ENCODE results near the gene SHROOM3. TPM values are rescaled to one million over a fixed set of nuclear protein-coding genes. Genes with fewer than 3 reads are reported as not detected.

Gene SHROOM3
- total RNA-seq, 1 donor from 2014 or later = 16.2 TPM

DNA sequence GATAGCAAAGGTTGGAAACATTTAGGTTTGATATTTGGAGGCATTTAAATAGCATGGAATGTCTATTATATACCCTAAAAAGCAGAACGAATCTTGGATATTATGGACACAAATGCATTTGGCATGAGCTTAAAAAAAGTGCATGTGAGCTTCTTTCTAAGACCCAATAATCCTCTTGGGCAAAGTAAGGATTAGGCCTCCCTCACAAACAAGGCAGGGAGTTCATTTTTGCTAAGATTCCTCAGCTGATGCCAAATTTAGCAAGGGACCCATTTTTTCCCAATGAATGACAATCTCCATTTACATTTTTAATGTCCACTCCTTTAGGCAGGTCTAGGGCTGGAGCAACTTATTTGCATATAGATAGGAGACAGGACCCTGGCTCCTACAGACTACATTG, 263.1 kb downstream of the SHROOM3 start:
- H3K9me3 ChIP-seq (replicated peaks) = no peaks in the 10 kb centered on the region
- intact Hi-C loops (cut with micrococcal nuclease) = no loop called here
- no peak overlapping the region for H3K27ac ChIP-seq (replicated peaks)
- TF ChIP-seq, protein P1, sequence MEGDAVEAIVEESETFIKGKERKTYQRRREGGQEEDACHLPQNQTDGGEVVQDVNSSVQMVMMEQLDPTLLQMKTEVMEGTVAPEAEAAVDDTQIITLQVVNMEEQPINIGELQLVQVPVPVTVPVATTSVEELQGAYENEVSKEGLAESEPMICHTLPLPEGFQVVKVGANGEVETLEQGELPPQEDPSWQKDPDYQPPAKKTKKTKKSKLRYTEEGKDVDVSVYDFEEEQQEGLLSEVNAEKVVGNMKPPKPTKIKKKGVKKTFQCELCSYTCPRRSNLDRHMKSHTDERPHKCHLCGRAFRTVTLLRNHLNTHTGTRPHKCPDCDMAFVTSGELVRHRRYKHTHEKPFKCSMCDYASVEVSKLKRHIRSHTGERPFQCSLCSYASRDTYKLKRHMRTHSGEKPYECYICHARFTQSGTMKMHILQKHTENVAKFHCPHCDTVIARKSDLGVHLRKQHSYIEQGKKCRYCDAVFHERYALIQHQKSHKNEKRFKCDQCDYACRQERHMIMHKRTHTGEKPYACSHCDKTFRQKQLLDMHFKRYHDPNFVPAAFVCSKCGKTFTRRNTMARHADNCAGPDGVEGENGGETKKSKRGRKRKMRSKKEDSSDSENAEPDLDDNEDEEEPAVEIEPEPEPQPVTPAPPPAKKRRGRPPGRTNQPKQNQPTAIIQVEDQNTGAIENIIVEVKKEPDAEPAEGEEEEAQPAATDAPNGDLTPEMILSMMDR (IDR thresholded peaks at IDR 0.05; ENCODE audit: borderline replicate concordance) = no peak
- no peak for DNase-seq
- peaks cover 6% of the 10 kb centered on the region for H3K27me3 ChIP-seq (ENCODE audit: low read depth)
- no peak overlapping the region for H3K4me3 ChIP-seq
- peaks cover 17% of the 10 kb centered on the region for H3K4me1 ChIP-seq
- no peaks in the 10 kb centered on the region for H3K36me3 ChIP-seq

DNA sequence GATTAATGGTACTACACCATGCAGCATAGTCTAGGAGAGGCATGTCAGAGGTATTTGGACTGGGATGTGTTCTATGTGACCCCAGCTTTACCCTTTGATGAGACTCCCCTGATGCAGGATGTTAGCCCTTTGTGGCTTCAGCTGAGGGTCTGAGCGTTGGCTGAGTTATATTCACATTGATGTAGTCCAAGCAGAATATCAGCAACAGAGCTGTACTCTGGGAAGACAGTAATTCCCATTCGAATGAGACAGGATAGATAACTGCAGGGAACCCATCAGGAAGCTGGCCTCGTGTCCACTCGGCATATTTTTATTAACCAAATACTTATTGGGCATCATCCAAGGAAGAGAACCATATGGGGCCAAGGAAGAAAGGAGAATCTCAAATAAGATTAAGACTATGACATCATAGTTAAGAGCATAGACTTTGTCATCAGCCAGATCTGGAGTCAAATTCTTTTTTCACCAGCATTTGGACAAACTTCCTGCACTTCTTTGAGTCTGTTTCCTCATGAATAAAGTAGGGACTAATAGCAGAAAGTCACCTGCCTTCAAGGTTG, 264.8 kb downstream of the SHROOM3 start:
- intact Hi-C loops (cut with micrococcal nuclease) = no loop called here
- Histone ChIP-seq H3K27me3 (ENCODE audit: low read depth) (peaks cover 6% of the 10 kb centered on the region), H3K36me3 (no peaks in the 10 kb centered on the region), H3K4me1 (peaks cover 26% of the 10 kb centered on the region), H3K27ac (replicated peaks) (no peak overlapping the region), H3K9me3 (replicated peaks) (no peaks in the 10 kb centered on the region), H3K4me3 (no peak overlapping the region)
- TF ChIP-seq, protein P1 (IDR thresholded peaks at IDR 0.05; ENCODE audit: borderline replicate concordance) = no peak
- DNase-seq = no peak

DNA sequence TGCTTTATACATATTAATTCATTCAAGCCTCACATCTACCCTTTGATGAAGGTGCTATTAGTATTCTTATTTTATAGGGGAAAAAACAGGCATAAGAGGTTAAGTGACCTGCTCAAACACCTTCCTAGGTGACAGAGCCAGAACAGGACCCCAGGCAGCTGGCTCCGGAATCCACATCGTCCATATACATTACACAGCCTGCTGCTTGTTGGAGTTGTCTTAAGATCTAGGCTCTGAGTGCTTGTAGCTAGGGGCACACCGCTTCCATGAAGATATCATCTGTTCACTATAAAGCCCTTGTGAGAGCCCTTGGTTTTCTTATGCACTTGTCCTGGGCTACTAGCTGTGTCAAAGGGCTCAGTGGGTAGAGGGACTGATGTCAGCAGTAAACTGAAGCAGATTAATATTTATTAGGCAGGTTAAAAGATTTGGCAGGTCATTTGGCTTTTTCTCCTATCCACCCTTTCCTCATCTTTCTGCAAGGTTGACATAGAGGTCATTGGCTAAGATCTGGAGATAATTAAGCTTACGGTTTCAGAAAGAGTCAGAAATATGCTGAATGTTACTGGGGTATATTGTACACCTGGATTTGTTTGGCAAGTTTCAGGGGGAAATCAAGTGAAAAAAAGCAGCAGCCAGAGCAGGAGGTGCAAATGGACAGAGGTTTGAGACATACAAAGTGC, 267.6 kb downstream of the SHROOM3 start:
- Histone ChIP-seq H3K27ac (replicated peaks) (no peak overlapping the region), H3K4me3 (no peak overlapping the region), H3K27me3 (ENCODE audit: low read depth) (no peaks in the 10 kb centered on the region), H3K4me1 (peaks cover 28% of the 10 kb centered on the region), H3K36me3 (no peaks in the 10 kb centered on the region), H3K9me3 (replicated peaks) (no peaks in the 10 kb centered on the region)
- TF ChIP-seq, protein P1 (IDR thresholded peaks at IDR 0.05; ENCODE audit: borderline replicate concordance) = no peak
- intact Hi-C loops (cut with micrococcal nuclease) = no loop called here
- DNase-seq = no peak

DNA sequence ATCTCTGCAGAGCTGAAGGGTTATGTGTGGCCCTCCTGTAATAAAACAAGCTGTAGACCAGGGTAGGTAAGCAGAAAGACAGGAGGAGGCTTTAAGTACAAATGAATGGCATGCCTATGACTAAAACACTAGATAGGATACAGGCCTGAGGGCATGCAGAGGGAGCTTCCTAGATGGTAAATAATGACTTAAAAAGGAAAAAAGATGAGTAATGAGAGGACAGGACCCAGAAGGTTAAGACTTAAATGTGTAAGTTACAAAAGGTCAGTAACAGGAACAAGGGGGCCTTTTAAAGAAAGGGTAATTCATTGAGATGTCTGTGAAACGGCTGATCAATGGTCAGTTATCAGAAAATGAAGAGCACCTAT, 268.1 kb downstream of the SHROOM3 start:
- intact Hi-C loops (cut with micrococcal nuclease) = no loop called here

DNA sequence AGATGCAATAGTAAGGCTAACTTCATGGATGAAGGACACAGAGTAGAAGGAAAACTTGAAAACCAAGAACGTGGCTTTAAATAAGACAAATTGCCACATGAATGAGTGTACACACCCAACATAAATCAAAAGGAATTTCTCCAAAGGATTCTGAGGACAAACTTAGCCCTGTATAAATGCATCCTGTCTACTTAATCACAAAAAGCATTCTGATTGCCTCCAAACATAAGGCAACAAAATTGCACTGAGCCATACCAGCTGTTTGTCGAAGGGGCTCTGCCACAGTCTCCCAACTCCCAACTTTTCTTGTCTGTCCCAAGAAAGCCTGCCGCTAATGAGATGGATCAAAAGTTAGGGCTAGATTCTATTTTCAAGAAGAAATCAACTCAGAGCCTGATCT, 268.6 kb downstream of the SHROOM3 start:
- TF ChIP-seq, protein P1 (IDR thresholded peaks at IDR 0.05; ENCODE audit: borderline replicate concordance) = no peak
- H3K27me3 ChIP-seq (ENCODE audit: low read depth) = no peaks in the 10 kb centered on the region
- no peak overlapping the region for H3K4me3 ChIP-seq
- intact Hi-C loops (cut with micrococcal nuclease) = no loop called here
- no peaks in the 10 kb centered on the region for H3K36me3 ChIP-seq
- DNase-seq = no peak
- peak overlapping the region; percentile 64 for H3K27ac ChIP-seq (replicated peaks)
- peaks cover 32% of the 10 kb centered on the region for H3K4me1 ChIP-seq
- no peaks in the 10 kb centered on the region for H3K9me3 ChIP-seq (replicated peaks)

More for the DNA sequence above, 268.1 kb downstream of the SHROOM3 start:
- H3K4me1 ChIP-seq = peaks cover 28% of the 10 kb centered on the region
- H3K9me3 ChIP-seq (replicated peaks) = no peaks in the 10 kb centered on the region
- peak overlapping the region; percentile 64 for H3K27ac ChIP-seq (replicated peaks)
- TF ChIP-seq, protein P1 (IDR thresholded peaks at IDR 0.05; ENCODE audit: borderline replicate concordance) = no peak
- H3K4me3 ChIP-seq = no peak overlapping the region
- DNase-seq = no peak
- no peaks in the 10 kb centered on the region for H3K27me3 ChIP-seq (ENCODE audit: low read depth)
- H3K36me3 ChIP-seq = no peaks in the 10 kb centered on the region
